GM18498 (cell line): ENCODE results near the gene SNX19.
"Not testable (repeated sequence)": the region's sequence is repeated elsewhere in the genome, so short reads cannot be mapped to it uniquely, and the experiment has no call there.

Experiments
- ATAC-seq: cut with Tn5 transposase; IDR thresholded peaks from one replicate; pipeline ENCODE4 v1.9.1; 2021; ENCODE audit warnings: mild to moderate bottlenecking, moderate library complexity; ENCODE audit not compliant: unreplicated experiment

Gene SNX19

DNA sequence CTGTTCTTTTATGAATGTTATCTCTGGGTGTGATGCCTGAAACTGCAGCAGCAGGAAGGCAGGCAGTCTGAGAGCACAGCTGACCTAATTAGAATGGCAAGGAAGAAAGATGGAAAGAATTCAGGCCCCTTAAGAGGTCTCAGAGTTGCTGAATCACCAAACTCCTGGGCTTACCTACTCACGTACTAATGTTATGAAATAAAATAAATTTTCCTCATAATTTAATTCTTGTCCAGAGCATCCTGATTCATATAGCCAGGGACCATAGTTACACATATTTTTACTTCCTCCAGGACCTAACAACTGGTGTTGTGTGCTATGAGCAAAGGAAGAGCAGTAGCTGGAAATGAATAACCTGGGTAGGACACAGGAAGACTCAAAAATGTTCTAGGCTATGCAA is 41.9 kb downstream of the SNX19 start:
- no peak for ATAC-seq

DNA sequence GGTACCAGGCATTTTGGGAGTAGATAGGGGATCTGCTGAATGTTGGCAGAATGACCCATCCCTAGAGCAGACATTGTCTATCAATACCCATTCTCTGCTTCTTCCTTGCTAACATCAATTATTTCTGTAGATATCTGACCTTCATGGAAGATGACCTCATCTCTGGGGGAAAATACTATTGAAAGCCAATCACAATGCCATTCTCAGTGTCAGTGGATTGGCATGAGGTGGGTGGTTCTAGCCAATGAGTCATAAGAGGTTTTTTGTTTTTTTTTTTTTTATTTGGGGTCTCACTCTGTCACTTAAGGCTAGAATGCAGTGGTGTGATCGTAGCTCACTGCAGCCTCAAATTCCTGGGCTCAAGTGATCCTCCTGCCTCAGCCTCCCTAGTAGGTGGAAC is 42.5 kb downstream of the SNX19 start:
- no peak for ATAC-seq

DNA sequence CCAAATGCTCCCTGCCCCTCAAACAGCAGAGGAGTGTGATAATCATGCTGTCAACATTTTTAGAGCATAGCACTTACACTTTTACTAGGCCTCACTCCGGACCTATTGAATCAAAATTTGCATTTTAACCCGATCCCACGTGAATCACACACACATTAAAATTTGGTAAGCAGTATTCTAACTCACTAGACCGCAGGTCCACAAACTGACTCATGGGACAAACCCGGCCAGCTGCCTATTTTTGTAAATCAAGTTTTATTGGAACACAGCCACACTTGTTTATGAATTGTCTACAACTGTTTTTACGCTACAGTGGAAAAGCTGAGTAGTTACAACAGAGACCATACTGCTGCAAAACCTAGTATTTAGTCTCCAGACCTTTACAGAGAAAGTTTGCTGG is 43.3 kb downstream of the SNX19 start:
- ATAC-seq = no peak

- ATAC-seq = no peak
Observed at GRCh38 chr11:130872513-130872912, 43.8 kb downstream of the SNX19 start.

GRCh38 chr11:130872102-130872501 is 44.2 kb downstream of the SNX19 start:
- no peak for ATAC-seq

- no peak for ATAC-seq
Observed at GRCh38 chr11:130871616-130872015, 44.7 kb downstream of the SNX19 start.

- no peak for ATAC-seq
Observed at GRCh38 chr11:130868721-130869390, 47.4 kb downstream of the SNX19 start.

- no peak for ATAC-seq
Observed at GRCh38 chr11:130868086-130868710, 48.1 kb downstream of the SNX19 start.

DNA sequence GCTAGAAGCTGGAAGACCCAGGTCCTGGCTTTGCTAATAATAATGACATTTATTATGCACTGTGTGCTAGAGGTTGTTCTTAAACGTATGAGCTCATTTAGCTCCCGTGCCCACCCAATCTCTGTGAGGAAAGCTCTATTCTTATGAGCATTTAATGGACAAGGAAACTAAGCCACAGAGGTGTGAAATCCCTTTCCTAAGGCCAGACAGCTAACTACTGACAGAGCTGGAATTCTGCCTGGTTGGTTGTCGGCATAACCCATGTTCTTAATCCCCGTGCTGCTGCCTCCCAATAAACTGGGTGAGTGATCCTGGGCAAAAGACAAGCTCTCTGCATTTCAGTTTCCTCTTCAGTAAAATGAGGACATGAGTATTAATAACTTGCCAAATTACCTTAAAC is 49.4 kb downstream of the SNX19 start:
- no peak for ATAC-seq

DNA sequence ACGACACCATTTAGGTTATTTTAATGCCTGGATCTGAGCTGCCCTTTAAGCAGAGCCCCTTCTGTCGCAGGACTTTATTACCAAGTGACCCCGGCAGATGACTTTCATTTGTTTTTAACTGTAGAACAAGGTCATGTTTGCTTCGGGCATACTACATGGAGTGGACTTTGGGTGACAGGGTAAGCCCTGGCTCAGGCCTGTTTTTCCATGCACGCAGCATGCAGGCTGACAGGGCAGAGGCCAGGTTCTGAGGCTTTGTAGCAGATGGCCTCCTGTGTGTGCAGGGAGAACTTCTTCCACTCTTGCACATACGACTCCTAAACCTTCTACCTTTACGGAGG is 50.5 kb downstream of the SNX19 start:
- ATAC-seq = no peak

- ATAC-seq = no peak
Observed at GRCh38 chr11:130865091-130865773, 51.0 kb downstream of the SNX19 start.

GRCh38 chr11:130861902-130862860 is 54.1 kb downstream of the SNX19 start:
- ATAC-seq = peak; percentile 78

GRCh38 chr11:130861283-130861682 is 55.0 kb downstream of the SNX19 start:
- no peak for ATAC-seq

DNA sequence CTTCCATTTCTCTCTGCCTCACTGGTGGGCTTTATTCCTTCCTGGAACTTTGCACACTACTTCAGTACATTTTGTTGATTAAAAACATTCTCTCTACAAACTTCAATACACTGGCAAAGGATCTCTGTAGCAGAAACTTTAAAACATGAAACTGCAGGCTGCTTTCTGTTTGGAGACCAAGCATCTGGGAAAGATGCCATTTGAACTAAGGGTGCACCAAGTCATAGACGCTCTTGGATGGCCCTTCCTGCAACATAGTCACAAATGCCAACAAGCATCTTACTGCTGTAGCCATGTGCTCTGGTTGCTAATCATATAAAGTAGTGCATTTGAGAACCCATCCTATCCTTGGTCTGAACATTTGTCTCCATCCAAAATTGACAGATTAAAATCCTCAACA is 56.4 kb downstream of the SNX19 start:
- ATAC-seq = no peak

DNA sequence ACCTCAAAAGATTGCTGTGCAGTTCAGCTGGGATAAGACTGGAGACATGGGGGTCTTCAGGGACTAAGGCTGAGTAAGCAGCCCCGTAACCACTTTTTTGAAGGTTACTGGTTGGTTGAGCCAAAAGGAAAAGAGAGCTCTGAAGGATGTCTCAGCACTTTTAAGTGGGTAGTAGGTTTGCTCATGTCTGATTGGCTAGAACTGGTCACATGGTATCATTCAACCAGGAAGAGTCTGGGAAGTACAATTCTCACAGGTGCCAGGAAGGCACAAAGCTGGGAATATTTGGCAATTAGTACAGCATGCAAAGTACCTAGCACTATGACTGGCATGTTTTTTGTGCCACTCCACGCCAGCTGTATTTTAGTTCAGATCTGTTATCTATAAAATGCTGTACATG is 58.1 kb downstream of the SNX19 start:
- ATAC-seq = no peak

- not testable (repeated sequence) for ATAC-seq
Observed at GRCh38 chr11:130855707-130856106, 60.6 kb downstream of the SNX19 start.

GRCh38 chr11:130854483-130854882 is 61.8 kb downstream of the SNX19 start:
- peak; percentile 85 for ATAC-seq

DNA sequence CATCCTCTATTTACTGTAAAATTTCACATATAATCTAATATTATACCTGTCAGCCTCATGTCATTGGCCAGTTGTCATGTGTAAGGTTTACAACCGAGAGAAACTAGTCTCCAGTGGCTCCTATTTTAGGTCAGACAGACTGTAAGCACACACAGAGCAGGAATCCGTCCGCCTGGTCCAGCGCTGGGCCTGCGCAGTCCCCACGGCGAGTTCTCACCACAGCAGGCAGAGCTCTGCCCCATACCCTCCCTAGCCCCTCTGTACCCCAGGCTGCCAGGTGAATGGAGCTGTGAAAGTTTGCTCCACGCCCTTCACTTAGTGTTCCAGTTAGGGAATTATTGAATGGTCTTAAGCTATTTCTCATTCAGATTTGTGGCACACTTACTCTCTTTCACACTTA is 63.7 kb downstream of the SNX19 start:
- ATAC-seq = no peak

DNA sequence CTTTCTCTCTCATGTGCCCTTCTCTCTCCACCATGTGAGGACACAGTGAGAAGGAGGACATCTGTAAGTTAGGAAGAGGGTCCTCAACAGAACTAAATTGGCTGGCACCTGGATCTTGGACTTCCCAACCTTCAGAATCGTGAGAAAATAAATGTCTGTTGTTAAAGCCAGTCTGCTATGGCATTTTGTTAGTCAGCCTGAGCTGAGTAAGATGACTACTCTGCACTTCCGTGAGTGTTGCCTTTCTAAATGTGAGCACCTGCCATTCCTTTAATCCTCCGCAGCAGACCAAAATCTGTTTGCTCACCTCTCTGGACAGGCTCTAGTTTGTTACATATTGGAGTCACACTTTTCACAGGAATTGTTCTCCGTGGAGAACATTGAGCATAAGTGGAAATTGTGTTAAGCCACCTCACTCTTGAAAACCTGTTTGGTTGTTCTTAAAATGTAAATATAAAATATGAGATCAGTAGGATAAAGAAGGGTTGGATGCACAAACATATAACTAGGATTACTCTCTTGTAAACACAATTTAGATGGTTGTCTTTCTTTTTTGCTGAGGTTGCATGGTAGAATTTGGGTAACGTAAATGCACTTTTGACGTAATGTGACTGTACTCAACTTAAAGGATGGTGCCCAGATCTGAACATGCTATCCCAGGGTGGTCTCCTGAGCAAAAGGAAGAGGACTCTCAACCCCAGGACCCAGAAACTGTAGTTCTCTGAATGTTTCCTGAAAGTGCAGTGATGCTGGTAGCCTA is 65.9 kb downstream of the SNX19 start:
- ATAC-seq = no peak

DNA sequence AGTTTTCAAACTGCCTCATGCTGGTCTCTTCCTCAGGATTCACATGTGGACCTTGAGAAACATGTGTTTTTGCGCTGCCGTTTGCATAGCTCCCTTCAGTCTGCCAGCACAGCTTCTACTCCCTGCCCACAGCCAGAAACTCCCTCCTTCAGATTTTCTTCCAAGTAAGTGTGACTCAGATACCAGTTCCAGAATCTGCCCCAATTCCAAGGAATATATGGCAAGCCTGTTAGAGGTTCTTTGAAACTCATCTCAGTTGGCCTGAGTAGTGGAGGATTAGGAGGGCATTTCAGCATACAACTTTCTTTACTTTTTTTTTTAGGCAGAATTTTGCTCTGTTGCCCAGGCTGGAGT is 67.1 kb downstream of the SNX19 start:
- no peak for ATAC-seq
